Measurements from ENCODE around the gene DCD. TPM values are rescaled to one million over a fixed set of nuclear protein-coding genes. Genes with fewer than 3 reads are reported as not detected.

Gene DCD
- total RNA-seq, 4 donors from 2014 or later: not detected

- no peaks in the 10 kb centered on the region for H3K4me1 ChIP-seq
- H3K36me3 ChIP-seq: no peaks in the 10 kb centered on the region
- TF ChIP-seq POLR2A (IDR thresholded peaks at IDR 0.05): no peak
- H3K4me3 ChIP-seq: no peak overlapping the region
- H3K27me3 ChIP-seq: no peaks in the 10 kb centered on the region
- H3K27ac ChIP-seq: no peak overlapping the region
- intact Hi-C loops (cut with DNase I; ENCODE audit: low total_unique reads): no loop called here
- H3K9me3 ChIP-seq: no peaks in the 10 kb centered on the region
- DNase-seq: no peak
These were observed 40.3 kb upstream of the DCD start for GRCh38 chr12:54688309-54689033.

GRCh38 chr12:54684636-54685630 lies 36.8 kb upstream of the DCD start:
- Histone ChIP-seq H3K27ac (no peak overlapping the region), H3K36me3 (no peaks in the 10 kb centered on the region), H3K4me1 (no peaks in the 10 kb centered on the region), H3K27me3 (no peaks in the 10 kb centered on the region), H3K9me3 (no peaks in the 10 kb centered on the region), H3K4me3 (no peak overlapping the region)
- intact Hi-C loops (cut with DNase I; ENCODE audit: low total_unique reads): no loop called here
- no peak for DNase-seq
- TF ChIP-seq CTCF (IDR thresholded peaks at IDR 0.05) (no peak), POLR2A (IDR thresholded peaks at IDR 0.05) (no peak)

- Histone ChIP-seq H3K4me3 (no peak overlapping the region), H3K27me3 (no peaks in the 10 kb centered on the region), H3K27ac (no peak overlapping the region), H3K9me3 (no peaks in the 10 kb centered on the region), H3K4me1 (no peaks in the 10 kb centered on the region), H3K36me3 (no peaks in the 10 kb centered on the region)
- DNase-seq: no peak
- TF ChIP-seq CTCF (IDR thresholded peaks at IDR 0.05) (no peak), POLR2A (IDR thresholded peaks at IDR 0.05) (no peak)
- intact Hi-C loops (cut with DNase I; ENCODE audit: low total_unique reads): no loop called here
These were observed 35.2 kb upstream of the DCD start for GRCh38 chr12:54683398-54683797.

GRCh38 chr12:54682674-54683073 lies 34.5 kb upstream of the DCD start:
- no peaks in the 10 kb centered on the region for H3K36me3 ChIP-seq
- H3K9me3 ChIP-seq: no peaks in the 10 kb centered on the region
- no peaks in the 10 kb centered on the region for H3K27me3 ChIP-seq
- DNase-seq: no peak
- no peaks in the 10 kb centered on the region for H3K4me1 ChIP-seq
- intact Hi-C loops (cut with DNase I; ENCODE audit: low total_unique reads): no loop called here
- H3K27ac ChIP-seq: no peak overlapping the region
- no peak overlapping the region for H3K4me3 ChIP-seq
- no peak for TF ChIP-seq CTCF (IDR thresholded peaks at IDR 0.05)
- no peak for TF ChIP-seq POLR2A (IDR thresholded peaks at IDR 0.05)

- DNase-seq: no peak
- no peak overlapping the region for H3K27ac ChIP-seq
- H3K4me1 ChIP-seq: no peaks in the 10 kb centered on the region
- intact Hi-C loops (cut with DNase I; ENCODE audit: low total_unique reads): no loop called here
- no peak for TF ChIP-seq POLR2A (IDR thresholded peaks at IDR 0.05)
- no peak for TF ChIP-seq CTCF (IDR thresholded peaks at IDR 0.05)
- H3K36me3 ChIP-seq: no peaks in the 10 kb centered on the region
- no peak overlapping the region for H3K4me3 ChIP-seq
- H3K9me3 ChIP-seq: no peaks in the 10 kb centered on the region
- H3K27me3 ChIP-seq: no peaks in the 10 kb centered on the region
These were observed 32.2 kb upstream of the DCD start for GRCh38 chr12:54680374-54680773.

All from uterus (tissue), 4 donors.